Trophoblast cell (in vitro differentiated cells and primary cell): ENCODE data around the gene ALPI.

Source experiments
- DNase-seq, 2 donors: peaks; one replicate each; pipeline ENCODE4 v3.0.0-alpha.2; 2016
- H2AFZ ChIP-seq: 2 replicates; pipeline ENCODE4 v1.6.1; 2013; ENCODE audit warnings: low read length, moderate library complexity, mild to moderate bottlenecking; ENCODE audit not compliant: insufficient read depth, poor library complexity
- H2AK5ac ChIP-seq: 2 replicates; pipeline ENCODE4 v1.6.1; 2013; ENCODE audit warnings: mild to moderate bottlenecking, low read length
- H2BK120ac ChIP-seq: 2 replicates; pipeline ENCODE4 v1.6.1; 2013; ENCODE audit warnings: low read length, mild to moderate bottlenecking, moderate library complexity; ENCODE audit not compliant: insufficient read depth, poor library complexity
- H2BK12ac ChIP-seq: 2 replicates; pipeline ENCODE4 v1.6.1; 2013; ENCODE audit warnings: mild to moderate bottlenecking, low read length, moderate library complexity
- H2BK5ac ChIP-seq: 2 replicates; pipeline ENCODE4 v1.6.1; 2013; ENCODE audit warnings: low read length, low read depth, moderate library complexity, mild to moderate bottlenecking; ENCODE audit not compliant: poor library complexity
- H3K14ac ChIP-seq: 2 replicates; pipeline ENCODE4 v1.6.1; 2013; ENCODE audit warnings: mild to moderate bottlenecking, low read length
- H3K18ac ChIP-seq: 2 replicates; pipeline ENCODE4 v1.6.1; 2013; ENCODE audit warnings: mild to moderate bottlenecking, low read length
- H3K23ac ChIP-seq: 2 replicates; pipeline ENCODE4 v1.6.1; 2013; ENCODE audit warnings: low read length
- H3K27ac ChIP-seq: 2 replicates; pipeline ENCODE4 v1.5.1; 2013; ENCODE audit warnings: low read depth, mild to moderate bottlenecking, inconsistent platforms, low read length, moderate library complexity
- H3K27me3 ChIP-seq: 2 replicates; pipeline ENCODE4 v1.6.1; 2013; ENCODE audit warnings: inconsistent platforms, mild to moderate bottlenecking, low read length, moderate library complexity; ENCODE audit not compliant: insufficient read depth
- H3K36me3 ChIP-seq, 2 experiments: 1 replicate in 1 of 2; 2 replicates in 1 of 2; pipeline ENCODE4 v1.6.1; 2013; ENCODE audit warnings: low read length in 2 of 2, mild to moderate bottlenecking in 2 of 2, moderate library complexity in 1 of 2; ENCODE audit not compliant: insufficient read depth in 2 of 2, control insufficient read depth in 1 of 2
- H3K4ac ChIP-seq: 2 replicates; pipeline ENCODE4 v1.6.1; 2013; ENCODE audit warnings: low read depth, mild to moderate bottlenecking, low read length, moderate library complexity
- H3K4me1 ChIP-seq, 2 experiments: 1 replicate in 1 of 2; 2 replicates in 1 of 2; pipeline ENCODE4 v1.6.1; 2013; ENCODE audit warnings: low read length in 2 of 2, mild to moderate bottlenecking in 2 of 2, moderate library complexity in 1 of 2; ENCODE audit not compliant: insufficient read depth in 2 of 2, control insufficient read depth in 1 of 2
- H3K4me2 ChIP-seq: 2 replicates; pipeline ENCODE4 v1.6.1; 2013; ENCODE audit warnings: inconsistent platforms, mild to moderate bottlenecking, low read length, moderate library complexity
- H3K4me3 ChIP-seq: 2 replicates; pipeline ENCODE4 v1.5.1; 2013; ENCODE audit warnings: mild to moderate bottlenecking, low read depth, low read length, inconsistent platforms
- H3K79me1 ChIP-seq: one replicate; pipeline ENCODE4 v1.6.1; 2013; ENCODE audit warnings: low read length
- H3K79me2 ChIP-seq: 2 replicates; pipeline ENCODE4 v1.6.1; 2013; ENCODE audit warnings: low read length, mild to moderate bottlenecking; ENCODE audit not compliant: control insufficient read depth, insufficient read depth, poor library complexity
- H3K9ac ChIP-seq: 2 replicates; pipeline ENCODE4 v1.6.1; 2013; ENCODE audit warnings: mild to moderate bottlenecking, low read length
- H3K9me3 ChIP-seq: 2 replicates; pipeline ENCODE4 v1.6.1; 2013; ENCODE audit warnings: low read depth, mild to moderate bottlenecking, control low read depth, inconsistent platforms, low read length; ENCODE audit not compliant: insufficient read depth
- H4K12ac ChIP-seq: 2 replicates; pipeline ENCODE4 v1.6.1; 2013; ENCODE audit warnings: low read depth, mild to moderate bottlenecking, low read length, moderate library complexity
- H4K8ac ChIP-seq: 2 replicates; pipeline ENCODE4 v1.6.1; 2013; ENCODE audit warnings: low read depth, mild to moderate bottlenecking, low read length, moderate library complexity
- H4K91ac ChIP-seq: one replicate; pipeline ENCODE4 v1.6.1; 2013; ENCODE audit warnings: low read depth, mild to moderate bottlenecking, low read length, moderate library complexity
- WGBS: extraction: QIAGEN DNeasy Blood & Tissue Kit; methylation state at CpG from one replicate; pipeline ENCODE4 v1.1.7; 2013; ENCODE audit warnings: missing lambda C conversion rate; ENCODE audit not compliant: insufficient read length, insufficient coverage; ENCODE audit errors: extremely low coverage; 5-methylcytosine and 5-hydroxymethylcytosine counted together

The ALPI gene

GRCh38 chr2:232434091-232434490 is 21.9 kb upstream of the ALPI start:
- Histone ChIP-seq H3K27ac (no peak overlapping the region), H3K9me3 (peaks cover 5% of the 10 kb centered on the region), H3K4me2 (no peak overlapping the region), H3K36me3 (no peaks in the 10 kb centered on the region), H3K27me3 (no peaks in the 10 kb centered on the region), H2BK120ac (no peak overlapping the region), H4K91ac (no peak overlapping the region), H3K4ac (no peak overlapping the region), H3K79me2 (no peaks in the 10 kb centered on the region), H3K4me3 (no peak overlapping the region), H2BK12ac (no peak overlapping the region), H3K4me1 (peaks cover 2 to 7% of the 10 kb centered on the region in 2 experiments), H3K18ac (no peak overlapping the region), H3K79me1 (no peaks in the 10 kb centered on the region), H4K8ac (no peak overlapping the region), H2AFZ (no peak overlapping the region), H4K12ac (no peak overlapping the region), H3K23ac (no peak overlapping the region), H3K9ac (no peak overlapping the region), H2AK5ac (no peak overlapping the region), H2BK5ac (no peak overlapping the region), H3K14ac (no peak overlapping the region)
- no CpG with 5 or more reads among the region's 9 CpGs for WGBS
- DNase-seq, result no peak

- Histone ChIP-seq H4K8ac (no peak overlapping the region), H3K4me1 (peaks cover 2 to 7% of the 10 kb centered on the region in 2 experiments), H3K27ac (no peak overlapping the region), H3K79me2 (no peaks in the 10 kb centered on the region), H2BK12ac (no peak overlapping the region), H3K4ac (no peak overlapping the region), H4K91ac (no peak overlapping the region), H2BK5ac (no peak overlapping the region), H3K4me2 (no peak overlapping the region), H2AFZ (no peak overlapping the region), H2BK120ac (no peak overlapping the region), H3K79me1 (no peaks in the 10 kb centered on the region), H3K18ac (no peak overlapping the region), H3K23ac (no peak overlapping the region), H3K14ac (no peak overlapping the region), H4K12ac (no peak overlapping the region), H3K9me3 (peaks cover 5% of the 10 kb centered on the region), H3K27me3 (no peaks in the 10 kb centered on the region), H3K4me3 (no peak overlapping the region), H3K9ac (no peak overlapping the region), H2AK5ac (no peak overlapping the region), H3K36me3 (no peaks in the 10 kb centered on the region)
- no CpG with 5 or more reads among the region's 12 CpGs for WGBS
- DNase-seq, result no peak
Observed at GRCh38 chr2:232434563-232435374, 21.2 kb upstream of the ALPI start.

GRCh38 chr2:232435375-232435648 is 20.6 kb upstream of the ALPI start:
- Histone ChIP-seq H3K27ac (no peak overlapping the region), H3K9ac (no peak overlapping the region), H3K18ac (no peak overlapping the region), H4K91ac (no peak overlapping the region), H3K79me1 (no peaks in the 10 kb centered on the region), H3K4me1 (peaks cover 2 to 7% of the 10 kb centered on the region in 2 experiments), H3K27me3 (no peaks in the 10 kb centered on the region), H3K4me3 (no peak overlapping the region), H3K79me2 (no peaks in the 10 kb centered on the region), H4K8ac (no peak overlapping the region), H2BK12ac (no peak overlapping the region), H2AK5ac (no peak overlapping the region), H3K14ac (no peak overlapping the region), H2AFZ (no peak overlapping the region), H3K36me3 (no peaks in the 10 kb centered on the region), H3K4me2 (no peak overlapping the region), H3K23ac (no peak overlapping the region), H3K4ac (no peak overlapping the region), H4K12ac (no peak overlapping the region), H3K9me3 (peaks cover 5% of the 10 kb centered on the region), H2BK5ac (no peak overlapping the region), H2BK120ac (no peak overlapping the region)
- no CpG with 5 or more reads among the region's 4 CpGs for WGBS
- no peak for DNase-seq

GRCh38 chr2:232435805-232436204 is 20.1 kb upstream of the ALPI start:
- Histone ChIP-seq H4K8ac (no peak overlapping the region), H3K27me3 (no peaks in the 10 kb centered on the region), H3K4me3 (no peak overlapping the region), H2BK5ac (no peak overlapping the region), H3K79me1 (no peaks in the 10 kb centered on the region), H3K23ac (no peak overlapping the region), H3K36me3 (no peaks in the 10 kb centered on the region), H4K12ac (no peak overlapping the region), H3K4me2 (no peak overlapping the region), H3K79me2 (no peaks in the 10 kb centered on the region), H3K27ac (no peak overlapping the region), H2BK120ac (no peak overlapping the region), H3K4ac (no peak overlapping the region), H3K9ac (no peak overlapping the region), H3K4me1 (peaks cover 2 to 7% of the 10 kb centered on the region in 2 experiments), H3K9me3 (peaks cover 5% of the 10 kb centered on the region), H4K91ac (no peak overlapping the region), H3K14ac (no peak overlapping the region), H3K18ac (no peak overlapping the region), H2AK5ac (no peak overlapping the region), H2AFZ (no peak overlapping the region), H2BK12ac (no peak overlapping the region)
- no peak for DNase-seq
- WGBS, result no CpG with 5 or more reads among the region's 7 CpGs
